ENCODE data around the gene RALGDS.
"Not testable (repeated sequence)": the region's sequence is repeated elsewhere in the genome, so short reads cannot be mapped to it uniquely, and the experiment has no call there.

The RALGDS gene

GRCh38 chr9:133098104-133098754 is 22.8 kb downstream of the RALGDS start:
- Histone ChIP-seq H3K27me3 (ENCODE audit: insufficient read depth, poor library complexity, severe bottlenecking) (no peaks in the 10 kb centered on the region), H3K27ac (replicated peaks) (no peak overlapping the region), H3K4me3 (replicated peaks; ENCODE audit: insufficient read depth, low read length) (no peak overlapping the region)
- TF ChIP-seq POLR2AphosphoS5 (IDR thresholded peaks at IDR 0.05; ENCODE audit: low read depth) (peak; percentile 11; the same call in 1 of the 2 replicates), REST (IDR thresholded peaks at IDR 0.05; ENCODE audit: insufficient replicate concordance, low read depth) (no peak)
- DNase-seq (ENCODE audit: low read depth in 1 of 2, low spot score in 1 of 2): no peak

- no peak overlapping the region for H3K27ac ChIP-seq (replicated peaks)
- no peak overlapping the region for H3K4me3 ChIP-seq (replicated peaks; ENCODE audit: insufficient read depth, low read length)
- no peak for DNase-seq (ENCODE audit: low read depth in 1 of 2, low spot score in 1 of 2)
- H3K27me3 ChIP-seq (ENCODE audit: insufficient read depth, poor library complexity, severe bottlenecking): no peaks in the 10 kb centered on the region
- TF ChIP-seq REST (IDR thresholded peaks at IDR 0.05; ENCODE audit: insufficient replicate concordance, low read depth) (no peak), SPI1 (IDR thresholded peaks at IDR 0.05; ENCODE audit: borderline replicate concordance, low read depth) (no peak), POLR2AphosphoS5 (IDR thresholded peaks at IDR 0.05; ENCODE audit: low read depth) (no peak), CTCF (IDR thresholded peaks at IDR 0.05; ENCODE audit: insufficient read depth, low read length) (no peak), GABPA (IDR thresholded peaks at IDR 0.05; ENCODE audit: low read depth) (no peak)
Measured at GRCh38 chr9:133094842-133095393, 26.1 kb downstream of the RALGDS start.

- not testable (repeated sequence) for H3K27me3 ChIP-seq (ENCODE audit: insufficient read depth, poor library complexity, severe bottlenecking); H3K4me3 ChIP-seq (replicated peaks; ENCODE audit: insufficient read depth, low read length); DNase-seq (ENCODE audit: low read depth in 1 of 2, low spot score in 1 of 2); H3K27ac ChIP-seq (replicated peaks)
Measured at GRCh38 chr9:133094351-133094750, 26.7 kb downstream of the RALGDS start.

GRCh38 chr9:133090752-133091385 is 30.2 kb downstream of the RALGDS start:
- Histone ChIP-seq H3K27ac (replicated peaks) (no peak overlapping the region), H3K27me3 (ENCODE audit: insufficient read depth, poor library complexity, severe bottlenecking) (no peaks in the 10 kb centered on the region), H3K4me3 (replicated peaks; ENCODE audit: insufficient read depth, low read length) (no peak overlapping the region)
- DNase-seq (ENCODE audit: low read depth in 1 of 2, low spot score in 1 of 2): no peak
- no peak for TF ChIP-seq POLR2AphosphoS5 (IDR thresholded peaks at IDR 0.05; ENCODE audit: low read depth)
- no peak for TF ChIP-seq GABPA (IDR thresholded peaks at IDR 0.05; ENCODE audit: low read depth)
- no peak for TF ChIP-seq SPI1 (IDR thresholded peaks at IDR 0.05; ENCODE audit: borderline replicate concordance, low read depth)
- TF ChIP-seq REST (IDR thresholded peaks at IDR 0.05; ENCODE audit: insufficient replicate concordance, low read depth): no peak
- TF ChIP-seq CTCF (IDR thresholded peaks at IDR 0.05; ENCODE audit: insufficient read depth, low read length): no peak
